ENCODE results near the gene EXOC3L2.

Gene EXOC3L2

DNA sequence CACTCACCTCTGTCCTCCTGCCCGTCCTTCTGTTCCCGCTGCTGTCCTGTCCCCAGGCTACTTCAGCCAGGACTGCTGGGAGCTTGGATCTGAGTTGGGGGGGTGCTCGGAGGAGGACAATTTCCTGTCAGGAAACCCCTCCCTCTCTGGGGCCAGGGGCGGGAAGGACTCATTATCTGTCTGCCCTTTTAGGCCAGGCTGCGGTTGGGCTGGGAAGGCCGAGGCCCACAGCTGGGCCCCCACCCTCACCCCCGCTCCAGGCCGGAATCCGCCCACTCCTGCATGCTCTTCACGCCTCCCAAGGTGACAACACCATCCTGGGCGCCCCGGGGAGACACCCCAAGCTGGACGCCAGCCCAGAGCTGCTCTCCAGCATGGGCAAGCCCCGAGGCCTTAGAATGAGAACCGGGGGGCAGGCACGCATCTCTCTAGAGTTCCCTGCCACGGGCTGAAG, at the start of gene EXOC3L2:
TSS of gene EXOC3L2 (minus strand) at position 74 of the 454 bp plus-strand sequence. CDS start 6,362 bp downstream, outside the sequence.
- TF ChIP-seq, protein P1, sequence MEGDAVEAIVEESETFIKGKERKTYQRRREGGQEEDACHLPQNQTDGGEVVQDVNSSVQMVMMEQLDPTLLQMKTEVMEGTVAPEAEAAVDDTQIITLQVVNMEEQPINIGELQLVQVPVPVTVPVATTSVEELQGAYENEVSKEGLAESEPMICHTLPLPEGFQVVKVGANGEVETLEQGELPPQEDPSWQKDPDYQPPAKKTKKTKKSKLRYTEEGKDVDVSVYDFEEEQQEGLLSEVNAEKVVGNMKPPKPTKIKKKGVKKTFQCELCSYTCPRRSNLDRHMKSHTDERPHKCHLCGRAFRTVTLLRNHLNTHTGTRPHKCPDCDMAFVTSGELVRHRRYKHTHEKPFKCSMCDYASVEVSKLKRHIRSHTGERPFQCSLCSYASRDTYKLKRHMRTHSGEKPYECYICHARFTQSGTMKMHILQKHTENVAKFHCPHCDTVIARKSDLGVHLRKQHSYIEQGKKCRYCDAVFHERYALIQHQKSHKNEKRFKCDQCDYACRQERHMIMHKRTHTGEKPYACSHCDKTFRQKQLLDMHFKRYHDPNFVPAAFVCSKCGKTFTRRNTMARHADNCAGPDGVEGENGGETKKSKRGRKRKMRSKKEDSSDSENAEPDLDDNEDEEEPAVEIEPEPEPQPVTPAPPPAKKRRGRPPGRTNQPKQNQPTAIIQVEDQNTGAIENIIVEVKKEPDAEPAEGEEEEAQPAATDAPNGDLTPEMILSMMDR (IDR thresholded peaks at IDR 0.05; ENCODE audit: extremely low read depth, missing control alignments), result no peak
- DNase-seq (ENCODE audit: low spot score), result no peak

- no peak for DNase-seq (ENCODE audit: low spot score)
- TF ChIP-seq, protein P1 (IDR thresholded peaks at IDR 0.05; ENCODE audit: extremely low read depth, missing control alignments), result no peak
Measured at GRCh38 chr19:45294291-45295029, 49.3 kb upstream of the EXOC3L2 start.

DNA sequence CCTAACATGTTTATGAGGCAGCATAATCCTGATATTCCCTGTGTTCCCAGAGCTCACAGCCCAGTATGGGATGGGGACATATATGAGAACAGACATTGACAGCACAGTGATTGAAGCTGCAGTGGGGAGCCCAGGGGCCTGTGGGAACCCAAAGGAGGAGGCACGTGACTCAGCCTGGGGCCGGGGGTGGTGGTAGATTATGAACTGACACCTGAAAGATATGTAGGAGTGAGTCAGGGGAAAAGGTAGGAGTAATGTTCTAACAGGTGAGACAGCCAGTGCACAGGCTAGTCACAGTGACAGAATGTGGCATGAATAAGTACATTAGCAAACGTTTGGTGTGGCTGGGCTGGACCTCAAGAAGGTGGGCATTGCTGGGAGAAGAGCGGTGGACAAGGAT, 48.5 kb upstream of the EXOC3L2 start:
- no peak for DNase-seq (ENCODE audit: low spot score)
- TF ChIP-seq, protein P1 (IDR thresholded peaks at IDR 0.05; ENCODE audit: extremely low read depth, missing control alignments), result no peak

DNA sequence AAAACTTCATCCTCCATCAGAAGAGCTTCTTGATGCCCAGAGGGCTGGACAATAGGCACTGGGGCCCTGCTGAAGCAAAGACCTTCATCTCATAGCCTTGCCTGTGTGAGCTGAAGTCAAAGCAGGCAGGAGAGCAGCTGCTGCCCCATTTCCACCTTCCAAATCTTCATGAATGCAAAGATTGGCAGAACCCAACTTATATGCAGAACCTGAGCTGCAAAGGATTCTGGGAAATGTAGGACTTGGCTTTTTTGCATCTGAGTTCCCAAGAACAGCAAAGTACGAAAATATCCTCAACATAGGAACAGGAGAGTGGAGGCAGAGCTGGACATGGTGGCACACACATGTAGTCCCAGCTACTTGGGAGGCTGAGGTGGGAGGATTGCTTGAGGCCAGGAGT, 46.6 kb upstream of the EXOC3L2 start:
- DNase-seq (ENCODE audit: low spot score), result no peak
- TF ChIP-seq, protein P1 (IDR thresholded peaks at IDR 0.05; ENCODE audit: extremely low read depth, missing control alignments), result no peak

DNA sequence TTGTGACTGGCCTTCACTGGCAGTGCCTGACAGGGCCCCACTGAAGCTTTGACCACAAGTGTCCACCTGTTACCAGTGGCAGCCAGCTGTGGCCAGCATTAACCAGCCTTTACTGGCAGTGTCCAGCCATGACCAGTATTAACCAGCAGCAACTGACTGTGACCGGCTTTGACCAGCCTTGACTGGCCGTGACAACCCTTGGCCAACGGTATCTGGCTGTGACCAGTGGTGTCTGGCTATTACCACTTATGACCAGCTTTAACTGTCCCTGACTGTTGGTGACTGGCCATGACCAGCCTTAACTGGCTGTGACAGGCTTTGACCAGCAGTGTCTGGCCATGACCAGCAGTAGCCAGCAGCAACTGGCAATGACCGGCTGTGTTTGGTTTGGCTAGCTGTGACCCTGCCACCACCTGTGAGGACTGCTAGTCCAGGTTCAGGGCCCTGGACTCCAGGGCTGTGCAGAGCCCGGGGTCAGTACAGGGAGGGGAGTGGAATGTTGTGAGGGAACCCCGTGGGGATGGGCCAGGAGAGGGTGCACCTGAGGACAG, 45.2 kb upstream of the EXOC3L2 start:
- TF ChIP-seq, protein P1 (IDR thresholded peaks at IDR 0.05; ENCODE audit: extremely low read depth, missing control alignments), result no peak
- DNase-seq (ENCODE audit: low spot score), result no peak

- DNase-seq (ENCODE audit: low spot score), result peak; percentile 58
- TF ChIP-seq, protein P1 (IDR thresholded peaks at IDR 0.05; ENCODE audit: extremely low read depth, missing control alignments), result no peak
Measured at GRCh38 chr19:45283443-45284033, 38.3 kb upstream of the EXOC3L2 start.

GRCh38 chr19:45280471-45280961, 35.3 kb upstream of the EXOC3L2 start:
- DNase-seq (ENCODE audit: low spot score), result no peak
- TF ChIP-seq, protein P1 (IDR thresholded peaks at IDR 0.05; ENCODE audit: extremely low read depth, missing control alignments), result no peak
